WERI-Rb-1 (cell line): ENCODE data around the gene MYADM.
A peak's percentile ranks its signal among the peaks of the same experiment; 100 is the strongest.

Experiments
- DNase-seq: peaks from one replicate; pipeline ENCODE4 v3.0.0-alpha.2; 2020
- H3K27ac ChIP-seq: fragments of 250-450 bp; sonication (Bioruptor Pico); 2 replicates; pipeline ENCODE4 v1.5.1; 2020; ENCODE audit warnings: mild to moderate bottlenecking, moderate library complexity
- H3K27me3 ChIP-seq: fragments of 250-450 bp; sonication (Bioruptor Pico); 2 replicates; pipeline ENCODE4 v1.5.1; 2021; ENCODE audit warnings: mild to moderate bottlenecking, low read depth, moderate library complexity; ENCODE audit not compliant: insufficient read depth, severe bottlenecking
- H3K36me3 ChIP-seq: fragments of 250-450 bp; sonication (Bioruptor Pico); 2 replicates; pipeline ENCODE4 v1.5.1; 2020; ENCODE audit warnings: mild to moderate bottlenecking, moderate library complexity
- H3K4me3 ChIP-seq: 2 replicates; pipeline ENCODE4 v1.5.1; 2011; ENCODE audit warnings: low read depth, mild to moderate bottlenecking, control low read depth, low read length
- H3K9me3 ChIP-seq: fragments of 250-450 bp; sonication (Bioruptor Pico); 2 replicates; pipeline ENCODE4 v1.5.1; 2021; ENCODE audit warnings: mild to moderate bottlenecking, moderate library complexity; ENCODE audit not compliant: severe bottlenecking
- TF ChIP-seq, protein P1 (sequence below): IDR thresholded peaks from 2 replicates; pipeline ENCODE4 v1.5.1; 2011; ENCODE audit warnings: low read depth, mild to moderate bottlenecking, control low read depth, inconsistent platforms, low read length

The MYADM gene

GRCh38 chr19:53897459-53897858 lies 29.8 kb downstream of the MYADM start:
- no peak overlapping the region for H3K4me3 ChIP-seq
- TF ChIP-seq, protein P1, sequence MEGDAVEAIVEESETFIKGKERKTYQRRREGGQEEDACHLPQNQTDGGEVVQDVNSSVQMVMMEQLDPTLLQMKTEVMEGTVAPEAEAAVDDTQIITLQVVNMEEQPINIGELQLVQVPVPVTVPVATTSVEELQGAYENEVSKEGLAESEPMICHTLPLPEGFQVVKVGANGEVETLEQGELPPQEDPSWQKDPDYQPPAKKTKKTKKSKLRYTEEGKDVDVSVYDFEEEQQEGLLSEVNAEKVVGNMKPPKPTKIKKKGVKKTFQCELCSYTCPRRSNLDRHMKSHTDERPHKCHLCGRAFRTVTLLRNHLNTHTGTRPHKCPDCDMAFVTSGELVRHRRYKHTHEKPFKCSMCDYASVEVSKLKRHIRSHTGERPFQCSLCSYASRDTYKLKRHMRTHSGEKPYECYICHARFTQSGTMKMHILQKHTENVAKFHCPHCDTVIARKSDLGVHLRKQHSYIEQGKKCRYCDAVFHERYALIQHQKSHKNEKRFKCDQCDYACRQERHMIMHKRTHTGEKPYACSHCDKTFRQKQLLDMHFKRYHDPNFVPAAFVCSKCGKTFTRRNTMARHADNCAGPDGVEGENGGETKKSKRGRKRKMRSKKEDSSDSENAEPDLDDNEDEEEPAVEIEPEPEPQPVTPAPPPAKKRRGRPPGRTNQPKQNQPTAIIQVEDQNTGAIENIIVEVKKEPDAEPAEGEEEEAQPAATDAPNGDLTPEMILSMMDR = no peak
- H3K27ac ChIP-seq = no peak overlapping the region
- no peaks in the 10 kb centered on the region for H3K9me3 ChIP-seq
- no peaks in the 10 kb centered on the region for H3K36me3 ChIP-seq
- DNase-seq = no peak
- H3K27me3 ChIP-seq = peaks cover 4% of the 10 kb centered on the region

DNA sequence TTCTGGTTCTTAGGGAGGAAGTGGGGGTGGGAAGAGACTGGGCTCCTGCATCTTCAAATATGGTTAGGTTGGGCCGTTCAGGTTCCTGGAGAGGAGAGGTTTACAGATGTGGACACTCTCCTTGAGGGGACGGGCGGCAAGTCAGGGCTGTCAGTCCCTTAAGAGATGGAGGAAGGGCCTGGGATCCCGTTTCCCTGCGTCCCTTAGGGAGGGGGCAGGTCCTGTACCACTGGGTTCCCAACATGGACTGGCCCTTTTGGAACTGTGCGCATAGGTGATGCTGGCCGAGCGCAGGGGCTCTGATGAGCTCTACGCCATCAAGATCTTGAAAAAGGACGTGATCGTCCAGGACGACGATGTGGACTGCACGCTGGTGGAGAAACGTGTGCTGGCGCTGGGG lies 30.5 kb downstream of the MYADM start:
- H3K9me3 ChIP-seq = no peaks in the 10 kb centered on the region
- no peak for DNase-seq
- peaks cover 8% of the 10 kb centered on the region for H3K27me3 ChIP-seq
- H3K36me3 ChIP-seq = no peaks in the 10 kb centered on the region
- no peak overlapping the region for H3K4me3 ChIP-seq
- TF ChIP-seq, protein P1 = no peak
- no peak overlapping the region for H3K27ac ChIP-seq

DNA sequence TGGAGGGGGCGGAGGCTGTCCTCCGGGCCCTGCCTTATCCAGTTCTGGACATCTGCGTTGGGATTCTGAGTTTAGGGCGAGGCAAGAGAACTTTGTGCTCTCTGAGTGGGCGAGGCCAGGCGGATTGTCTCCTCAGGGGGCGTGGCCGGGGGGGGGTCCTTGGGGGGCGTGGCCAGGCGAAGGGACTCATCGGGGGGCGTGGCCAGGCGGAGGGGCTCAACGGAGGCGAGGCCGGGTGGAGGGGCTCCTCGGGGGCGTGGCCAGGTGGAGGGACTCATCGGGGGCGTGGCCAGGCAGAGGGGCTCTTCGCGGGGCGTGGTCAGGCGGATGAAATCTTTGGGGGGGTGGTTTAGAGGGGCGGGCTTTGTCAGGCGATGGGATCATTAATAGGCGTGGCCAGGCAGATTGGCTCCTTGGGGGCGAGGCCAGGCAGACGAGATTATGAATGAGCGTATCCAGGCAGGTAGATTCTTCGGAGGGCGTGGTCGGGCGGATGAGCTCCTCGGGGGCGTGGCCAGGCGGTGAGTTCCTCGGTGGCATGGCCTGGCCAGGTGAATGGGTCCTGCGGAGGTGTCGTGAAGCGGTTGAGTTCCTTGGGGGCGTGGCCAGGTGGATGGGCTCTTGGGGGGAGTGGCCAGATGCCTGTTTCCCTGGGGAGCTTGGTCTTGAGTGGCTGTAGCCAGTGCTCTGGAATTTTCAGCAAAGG lies 31.1 kb downstream of the MYADM start:
- Histone ChIP-seq H3K27ac (no peak overlapping the region), H3K4me3 (no peak overlapping the region; the same call in 1 of the 2 replicates), H3K27me3 (peaks cover 14% of the 10 kb centered on the region), H3K9me3 (no peaks in the 10 kb centered on the region), H3K36me3 (no peaks in the 10 kb centered on the region)
- TF ChIP-seq, protein P1 = no peak
- peak; percentile 66 for DNase-seq

DNA sequence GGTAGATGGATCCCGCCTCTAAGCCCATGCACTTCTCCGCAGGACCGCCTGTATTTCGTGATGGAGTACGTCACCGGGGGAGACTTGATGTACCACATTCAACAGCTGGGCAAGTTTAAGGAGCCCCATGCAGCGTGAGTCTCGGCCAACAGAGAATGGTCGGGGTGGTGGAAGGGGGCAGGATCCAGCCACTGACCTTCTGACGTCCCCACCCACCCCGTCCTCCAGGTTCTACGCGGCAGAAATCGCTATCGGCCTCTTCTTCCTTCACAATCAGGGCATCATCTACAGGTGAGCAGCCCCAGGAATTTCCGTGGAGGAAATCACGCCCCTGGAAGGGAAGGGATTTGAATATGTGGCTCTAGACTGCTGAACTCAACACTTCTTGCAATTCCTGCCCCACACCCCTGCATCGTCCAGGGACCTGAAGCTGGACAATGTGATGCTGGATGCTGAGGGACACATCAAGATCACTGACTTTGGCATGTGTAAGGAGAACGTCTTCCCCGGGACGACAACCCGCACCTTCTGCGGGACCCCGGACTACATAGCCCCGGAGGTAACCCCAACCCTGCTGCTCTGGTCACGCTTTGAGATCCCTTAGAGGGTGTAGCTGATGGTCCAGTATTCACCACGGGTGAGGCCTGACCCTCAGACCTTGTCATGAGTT lies 32.6 kb downstream of the MYADM start:
- H3K27me3 ChIP-seq = peaks cover 29% of the 10 kb centered on the region
- H3K9me3 ChIP-seq = no peaks in the 10 kb centered on the region
- DNase-seq = no peak
- TF ChIP-seq, protein P1 = no peak
- no peak overlapping the region for H3K4me3 ChIP-seq
- H3K36me3 ChIP-seq = no peaks in the 10 kb centered on the region
- H3K27ac ChIP-seq = no peak overlapping the region

- H3K9me3 ChIP-seq = no peaks in the 10 kb centered on the region
- TF ChIP-seq, protein P1 = no peak
- H3K4me3 ChIP-seq = no peak overlapping the region
- DNase-seq = no peak
- H3K27ac ChIP-seq = no peak overlapping the region
- H3K27me3 ChIP-seq = peaks cover 51% of the 10 kb centered on the region
- no peaks in the 10 kb centered on the region for H3K36me3 ChIP-seq
Observed at GRCh38 chr19:53903055-53903680, 35.5 kb downstream of the MYADM start.
